ENCODE data around the gene RAB4A. TPM values are rescaled to one million over a fixed set of nuclear protein-coding genes. Genes with fewer than 3 reads are reported as not detected.

The RAB4A gene
- total RNA-seq, 2 donors from 2014 or later = 34.3 to 47.2 TPM

GRCh38 chr1:229298887-229299503, 28.1 kb downstream of the RAB4A start:
- no peak overlapping the region for H3K4me3 Mint-ChIP-seq
- no peak overlapping the region for H3K27ac Mint-ChIP-seq
- H3K27me3 Mint-ChIP-seq = no peaks in the 10 kb centered on the region
- no peaks in the 10 kb centered on the region for H3K9me3 ChIP-seq (ENCODE audit: control insufficient read depth, low read length, poor library complexity, severe bottlenecking)
- DNase-seq (no peak), ATAC-seq (no peak)
- peaks cover 22% of the 10 kb centered on the region for H3K4me1 Mint-ChIP-seq
- H3K36me3 Mint-ChIP-seq (ENCODE audit: low read depth) = peaks cover 22% of the 10 kb centered on the region

- no peak for ATAC-seq
- Mint-ChIP-seq H3K36me3 (ENCODE audit: low read depth) (peaks cover 19% of the 10 kb centered on the region), H3K4me1 (peaks cover 19% of the 10 kb centered on the region), H3K27me3 (no peaks in the 10 kb centered on the region), H3K4me3 (no peak overlapping the region), H3K27ac (peak overlapping the region; percentile 82)
- H3K9me3 ChIP-seq (ENCODE audit: control insufficient read depth, low read length, poor library complexity, severe bottlenecking) = no peaks in the 10 kb centered on the region
- DNase-seq = no peak
These were observed 29.3 kb downstream of the RAB4A start for GRCh38 chr1:229300099-229300757.

- peaks cover 15% of the 10 kb centered on the region for H3K4me1 Mint-ChIP-seq
- no peaks in the 10 kb centered on the region for H3K9me3 ChIP-seq (ENCODE audit: control insufficient read depth, low read length, poor library complexity, severe bottlenecking)
- ATAC-seq (no peak), DNase-seq (no peak)
- H3K27ac Mint-ChIP-seq = no peak overlapping the region
- H3K36me3 Mint-ChIP-seq (ENCODE audit: low read depth) = peaks cover 19% of the 10 kb centered on the region
- H3K27me3 Mint-ChIP-seq = no peaks in the 10 kb centered on the region
- H3K4me3 Mint-ChIP-seq = no peak overlapping the region
These were observed 31.8 kb downstream of the RAB4A start for GRCh38 chr1:229302740-229303139.

DNA sequence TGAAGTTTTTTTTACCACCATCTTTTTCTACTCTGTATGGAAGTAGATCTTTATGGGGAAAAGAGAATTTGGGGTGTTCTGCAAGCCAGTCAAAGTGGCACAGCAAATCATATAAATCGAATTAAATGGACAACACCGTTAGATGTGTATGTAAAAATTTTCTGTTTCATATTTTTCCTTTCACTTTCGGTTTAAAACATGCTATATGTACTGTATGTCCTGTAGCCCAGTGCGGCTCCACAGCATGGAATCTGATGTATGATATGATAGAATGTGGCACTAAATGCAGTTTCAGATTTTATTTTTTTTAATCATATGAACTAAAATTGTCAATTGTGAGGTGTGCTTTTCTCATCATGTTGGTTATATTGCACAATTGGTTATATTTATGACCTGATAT, 32.9 kb downstream of the RAB4A start:
- DNase-seq (no peak), ATAC-seq (no peak)
- H3K36me3 Mint-ChIP-seq (ENCODE audit: low read depth) = peaks cover 24% of the 10 kb centered on the region
- peaks cover 20% of the 10 kb centered on the region for H3K4me1 Mint-ChIP-seq
- no peak overlapping the region for H3K4me3 Mint-ChIP-seq
- H3K27ac Mint-ChIP-seq = peak overlapping the region; percentile 2
- no peaks in the 10 kb centered on the region for H3K27me3 Mint-ChIP-seq
- no peaks in the 10 kb centered on the region for H3K9me3 ChIP-seq (ENCODE audit: control insufficient read depth, low read length, poor library complexity, severe bottlenecking)

DNA sequence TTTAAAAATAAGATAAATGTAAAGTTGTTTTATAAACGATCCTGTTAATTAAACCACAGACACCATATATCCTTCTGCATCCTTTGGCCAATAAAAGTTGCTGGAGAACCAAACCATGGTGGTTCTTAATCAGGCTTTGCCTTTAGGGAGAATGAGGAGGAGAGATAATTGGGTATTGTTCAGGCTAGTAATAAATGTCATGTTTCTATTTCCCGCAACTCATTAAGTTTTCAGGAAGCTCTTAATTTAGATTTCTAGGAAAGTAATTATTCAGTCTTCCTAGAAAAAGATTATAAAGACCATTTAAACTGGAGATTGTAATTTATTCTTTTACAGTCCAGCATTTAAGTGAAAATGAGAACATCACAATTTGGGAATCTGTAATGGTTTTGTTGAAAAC, 34.5 kb downstream of the RAB4A start:
- H3K4me1 Mint-ChIP-seq = peaks cover 14% of the 10 kb centered on the region
- no peak overlapping the region for H3K27ac Mint-ChIP-seq
- no peak overlapping the region for H3K4me3 Mint-ChIP-seq
- no peaks in the 10 kb centered on the region for H3K27me3 Mint-ChIP-seq
- no peak for DNase-seq
- no peak for ATAC-seq
- H3K9me3 ChIP-seq (ENCODE audit: control insufficient read depth, low read length, poor library complexity, severe bottlenecking) = no peaks in the 10 kb centered on the region
- peaks cover 17% of the 10 kb centered on the region for H3K36me3 Mint-ChIP-seq (ENCODE audit: low read depth)

DNA sequence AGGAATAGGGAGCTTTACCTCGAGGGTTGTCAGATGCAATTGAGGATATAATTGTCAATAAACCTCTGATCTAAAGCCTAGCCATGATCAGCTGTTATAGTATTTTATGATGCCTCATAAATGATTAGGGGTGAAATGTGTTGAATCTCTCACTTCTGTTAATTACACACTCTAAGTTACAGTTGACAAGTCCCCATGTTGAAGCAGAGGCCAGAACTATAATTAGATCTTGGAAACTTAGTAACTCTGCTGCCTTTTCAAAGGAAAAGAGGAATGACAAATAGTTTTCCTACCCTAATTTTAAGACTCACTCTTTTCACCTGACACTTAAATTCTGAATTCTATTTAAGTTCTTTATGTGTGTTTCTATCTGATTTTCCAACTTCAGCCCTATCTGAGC, 38.2 kb downstream of the RAB4A start:
- H3K27ac Mint-ChIP-seq = peak overlapping the region; percentile 51
- peaks cover 8% of the 10 kb centered on the region for H3K36me3 Mint-ChIP-seq (ENCODE audit: low read depth)
- no peak for ATAC-seq
- no peaks in the 10 kb centered on the region for H3K9me3 ChIP-seq (ENCODE audit: control insufficient read depth, low read length, poor library complexity, severe bottlenecking)
- H3K27me3 Mint-ChIP-seq = no peaks in the 10 kb centered on the region
- DNase-seq = no peak
- no peak overlapping the region for H3K4me3 Mint-ChIP-seq
- peaks cover 5% of the 10 kb centered on the region for H3K4me1 Mint-ChIP-seq

DNA sequence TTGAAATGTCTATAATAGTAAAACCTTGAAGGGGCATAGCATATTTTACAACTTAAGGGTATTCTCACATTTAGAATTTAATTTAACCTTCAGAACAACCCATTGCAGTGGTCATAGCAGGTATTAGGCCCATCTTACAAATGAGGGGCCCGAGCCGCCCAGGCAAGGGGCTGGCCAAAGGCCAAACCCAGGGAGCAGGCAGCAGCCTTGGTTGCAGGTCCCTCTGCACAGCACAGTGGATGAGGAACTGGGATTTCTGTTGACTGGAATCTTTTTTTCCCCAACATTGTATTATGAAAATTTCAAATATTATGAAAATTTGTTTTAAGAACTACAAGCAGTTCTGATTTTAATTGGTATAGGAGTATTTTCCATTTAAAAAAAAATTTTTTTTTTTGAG, 38.8 kb downstream of the RAB4A start:
- H3K27ac Mint-ChIP-seq = no peak overlapping the region
- no peaks in the 10 kb centered on the region for H3K27me3 Mint-ChIP-seq
- peaks cover 8% of the 10 kb centered on the region for H3K36me3 Mint-ChIP-seq (ENCODE audit: low read depth)

DNA sequence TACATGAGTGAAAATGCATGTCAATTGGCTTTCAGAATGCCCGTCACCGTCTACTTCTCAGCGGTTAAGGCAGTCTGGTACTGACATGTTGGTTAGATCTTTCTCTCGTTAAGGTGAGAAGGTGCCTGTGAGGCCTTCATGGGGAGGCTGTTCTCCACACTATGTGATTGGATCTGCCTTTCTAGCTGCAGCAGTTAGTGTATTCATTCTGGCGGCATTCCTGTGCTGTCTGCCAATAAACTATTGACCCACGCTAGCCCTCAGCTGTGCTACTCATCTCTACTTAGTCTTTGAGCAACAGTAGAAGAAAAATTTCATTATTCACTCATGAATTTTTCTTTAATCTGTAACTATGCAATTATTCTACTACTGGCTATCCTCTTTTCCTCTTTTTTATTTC, 39.9 kb downstream of the RAB4A start:
- ATAC-seq (no peak), DNase-seq (no peak)
- H3K4me1 Mint-ChIP-seq = peaks cover 7% of the 10 kb centered on the region
- H3K36me3 Mint-ChIP-seq (ENCODE audit: low read depth) = peaks cover 8% of the 10 kb centered on the region
- no peak overlapping the region for H3K27ac Mint-ChIP-seq
- H3K27me3 Mint-ChIP-seq = no peaks in the 10 kb centered on the region
- no peak overlapping the region for H3K4me3 Mint-ChIP-seq
- no peaks in the 10 kb centered on the region for H3K9me3 ChIP-seq (ENCODE audit: control insufficient read depth, low read length, poor library complexity, severe bottlenecking)

More for the DNA sequence above, 38.8 kb downstream of the RAB4A start:
- DNase-seq = no peak
- H3K9me3 ChIP-seq (ENCODE audit: control insufficient read depth, low read length, poor library complexity, severe bottlenecking) = no peaks in the 10 kb centered on the region
- no peak overlapping the region for H3K4me3 Mint-ChIP-seq
- no peak for ATAC-seq
- peaks cover 5% of the 10 kb centered on the region for H3K4me1 Mint-ChIP-seq

- H3K27ac Mint-ChIP-seq = no peak overlapping the region
These were observed 45.3 kb downstream of the RAB4A start for GRCh38 chr1:229316166-229316565.

GRCh38 chr1:229318056-229318455, 47.1 kb downstream of the RAB4A start:
- Mint-ChIP-seq H3K4me3 (no peak overlapping the region), H3K27ac (no peak overlapping the region), H3K36me3 (ENCODE audit: low read depth) (no peaks in the 10 kb centered on the region), H3K27me3 (no peaks in the 10 kb centered on the region), H3K4me1 (peaks cover 4% of the 10 kb centered on the region)
- no peak for ATAC-seq
- no peak for DNase-seq
- no peaks in the 10 kb centered on the region for H3K9me3 ChIP-seq (ENCODE audit: control insufficient read depth, low read length, poor library complexity, severe bottlenecking)

More at GRCh38 chr1:229316166-229316565, 45.3 kb downstream of the RAB4A start:
- DNase-seq (no peak), ATAC-seq (no peak)
- no peaks in the 10 kb centered on the region for H3K36me3 Mint-ChIP-seq (ENCODE audit: low read depth)
- no peak overlapping the region for H3K4me3 Mint-ChIP-seq
- no peaks in the 10 kb centered on the region for H3K9me3 ChIP-seq (ENCODE audit: control insufficient read depth, low read length, poor library complexity, severe bottlenecking)
- peaks cover 4% of the 10 kb centered on the region for H3K4me1 Mint-ChIP-seq
- no peaks in the 10 kb centered on the region for H3K27me3 Mint-ChIP-seq

- no peak for ATAC-seq
- Mint-ChIP-seq H3K36me3 (ENCODE audit: low read depth) (peaks cover 2% of the 10 kb centered on the region), H3K4me1 (peaks cover 6% of the 10 kb centered on the region), H3K27me3 (no peaks in the 10 kb centered on the region), H3K4me3 (no peak overlapping the region), H3K27ac (peak overlapping the region; percentile 66)
- DNase-seq = no peak
- no peaks in the 10 kb centered on the region for H3K9me3 ChIP-seq (ENCODE audit: control insufficient read depth, low read length, poor library complexity, severe bottlenecking)
These were observed 48.6 kb downstream of the RAB4A start for GRCh38 chr1:229319487-229319886.

- peaks cover 20% of the 10 kb centered on the region for H3K4me1 Mint-ChIP-seq
- H3K36me3 Mint-ChIP-seq (ENCODE audit: low read depth) = peaks cover 5% of the 10 kb centered on the region
- ATAC-seq (no peak), DNase-seq (no peak)
- H3K4me3 Mint-ChIP-seq = no peak overlapping the region
- H3K27me3 Mint-ChIP-seq = no peaks in the 10 kb centered on the region
- H3K27ac Mint-ChIP-seq = peak overlapping the region; percentile 32
- H3K9me3 ChIP-seq (ENCODE audit: control insufficient read depth, low read length, poor library complexity, severe bottlenecking) = no peaks in the 10 kb centered on the region
These were observed 52.3 kb downstream of the RAB4A start for GRCh38 chr1:229323201-229323600.

- peak overlapping the region; percentile 95 for H3K27ac Mint-ChIP-seq
- H3K4me3 Mint-ChIP-seq = peak overlapping the region; percentile 15
- ATAC-seq (no peak), DNase-seq (no peak)
- no peaks in the 10 kb centered on the region for H3K27me3 Mint-ChIP-seq
- H3K9me3 ChIP-seq (ENCODE audit: control insufficient read depth, low read length, poor library complexity, severe bottlenecking) = no peaks in the 10 kb centered on the region
- H3K36me3 Mint-ChIP-seq (ENCODE audit: low read depth) = peaks cover 8% of the 10 kb centered on the region
- H3K4me1 Mint-ChIP-seq = peaks cover 25% of the 10 kb centered on the region
These were observed 53.1 kb downstream of the RAB4A start for GRCh38 chr1:229323885-229324553.

Measured in T-helper 17 cell (primary cell).